ENCODE measurements around the gene ARRDC4. TPM values are rescaled to one million over a fixed set of nuclear protein-coding genes. Genes with fewer than 3 reads are reported as not detected.

The ARRDC4 gene
- polyA plus RNA-seq, 1 donor from 2014 or later, result 39.7 TPM

- no peak overlapping the region for H3K27ac ChIP-seq (ENCODE audit: low read length)
- TF ChIP-seq TAF1 (IDR thresholded peaks at IDR 0.05; ENCODE audit: low read depth), result no peak
- TF ChIP-seq REST (IDR thresholded peaks at IDR 0.05; ENCODE audit: borderline replicate concordance), result no peak
- no peak for TF ChIP-seq EP300 (conservative IDR thresholded peaks at IDR 0.05; ENCODE audit: poor library complexity, severe bottlenecking)
- no peak for TF ChIP-seq CTCF (IDR thresholded peaks at IDR 0.05; ENCODE audit: poor library complexity, severe bottlenecking)
- no peak for TF ChIP-seq SMC3 (conservative IDR thresholded peaks at IDR 0.05; ENCODE audit: poor library complexity)
- TF ChIP-seq RAD21 (conservative IDR thresholded peaks at IDR 0.05), result no peak
- no peak overlapping the region for H2AFZ ChIP-seq (ENCODE audit: low read depth, low read length)
- H3K4me2 ChIP-seq (ENCODE audit: low read length), result no peak overlapping the region
- H3F3A ChIP-seq (ENCODE audit: insufficient read depth, low read length, poor library complexity, severe bottlenecking), result no peaks in the 10 kb centered on the region
- H3K27me3 ChIP-seq (ENCODE audit: insufficient read depth, low read depth, low read length), result no peaks in the 10 kb centered on the region
- H3K4me3 ChIP-seq (ENCODE audit: low read length), result no peak overlapping the region
- H3K36me3 ChIP-seq (ENCODE audit: insufficient read depth, low read length), result no peaks in the 10 kb centered on the region
- H3K79me2 ChIP-seq (replicated peaks; ENCODE audit: insufficient read depth, low read length), result no peaks in the 10 kb centered on the region
- no peak overlapping the region for H3K9ac ChIP-seq (ENCODE audit: low read length)
- H3K9me2 ChIP-seq (ENCODE audit: insufficient read depth, low read length), result no peaks in the 10 kb centered on the region
- no peaks in the 10 kb centered on the region for H4K20me1 ChIP-seq (ENCODE audit: insufficient read depth)
- no peaks in the 10 kb centered on the region for H3K9me3 ChIP-seq (ENCODE audit: low read length)
These were observed 15.8 kb upstream of the ARRDC4 start for GRCh38 chr15:97944724-97945123.

- Histone ChIP-seq H3K9me2 (ENCODE audit: insufficient read depth, low read length) (no peaks in the 10 kb centered on the region), H4K20me1 (ENCODE audit: insufficient read depth) (no peaks in the 10 kb centered on the region), H3K9ac (ENCODE audit: low read length) (no peak overlapping the region), H3K4me3 (ENCODE audit: low read length) (no peak overlapping the region), H3F3A (ENCODE audit: insufficient read depth, low read length, poor library complexity, severe bottlenecking) (no peaks in the 10 kb centered on the region), H3K9me3 (ENCODE audit: low read length) (no peaks in the 10 kb centered on the region), H3K79me2 (replicated peaks; ENCODE audit: insufficient read depth, low read length) (no peaks in the 10 kb centered on the region), H3K36me3 (ENCODE audit: insufficient read depth, low read length) (no peaks in the 10 kb centered on the region), H3K27ac (ENCODE audit: low read length) (no peak overlapping the region), H3K27me3 (ENCODE audit: insufficient read depth, low read depth, low read length) (no peaks in the 10 kb centered on the region), H3K4me2 (ENCODE audit: low read length) (no peak overlapping the region), H2AFZ (ENCODE audit: low read depth, low read length) (no peak overlapping the region)
- no peak for TF ChIP-seq RAD21 (conservative IDR thresholded peaks at IDR 0.05)
- no peak for TF ChIP-seq EP300 (conservative IDR thresholded peaks at IDR 0.05; ENCODE audit: poor library complexity, severe bottlenecking)
- no peak for TF ChIP-seq MXI1 (conservative IDR thresholded peaks at IDR 0.05; ENCODE audit: poor library complexity, severe bottlenecking)
These were observed 12.8 kb upstream of the ARRDC4 start for GRCh38 chr15:97947465-97948260.

- Histone ChIP-seq H3K9me3 (ENCODE audit: low read length) (no peaks in the 10 kb centered on the region), H3F3A (ENCODE audit: insufficient read depth, low read length, poor library complexity, severe bottlenecking) (no peaks in the 10 kb centered on the region), H3K9me2 (ENCODE audit: insufficient read depth, low read length) (no peaks in the 10 kb centered on the region), H4K20me1 (ENCODE audit: insufficient read depth) (no peaks in the 10 kb centered on the region), H3K27ac (ENCODE audit: low read length) (no peak overlapping the region), H3K27me3 (ENCODE audit: insufficient read depth, low read depth, low read length) (no peaks in the 10 kb centered on the region), H3K4me3 (ENCODE audit: low read length) (no peak overlapping the region), H3K4me2 (ENCODE audit: low read length) (no peak overlapping the region), H3K9ac (ENCODE audit: low read length) (no peak overlapping the region), H3K36me3 (ENCODE audit: insufficient read depth, low read length) (no peaks in the 10 kb centered on the region), H2AFZ (ENCODE audit: low read depth, low read length) (no peak overlapping the region), H3K79me2 (replicated peaks; ENCODE audit: insufficient read depth, low read length) (no peaks in the 10 kb centered on the region)
- TF ChIP-seq CTCF (IDR thresholded peaks at IDR 0.05; ENCODE audit: poor library complexity, severe bottlenecking), result no peak
- TF ChIP-seq EP300 (conservative IDR thresholded peaks at IDR 0.05; ENCODE audit: poor library complexity, severe bottlenecking), result no peak
- TF ChIP-seq TAF1 (IDR thresholded peaks at IDR 0.05; ENCODE audit: low read depth), result no peak
- TF ChIP-seq RAD21 (conservative IDR thresholded peaks at IDR 0.05), result no peak
- TF ChIP-seq SMC3 (conservative IDR thresholded peaks at IDR 0.05; ENCODE audit: poor library complexity), result no peak
- TF ChIP-seq POLR2AphosphoS5 (IDR thresholded peaks at IDR 0.05), result no peak
- TF ChIP-seq EZH2 (IDR thresholded peaks at IDR 0.05; ENCODE audit: borderline replicate concordance, insufficient read depth, low read length, poor library complexity, severe bottlenecking), result no peak
- no peak for TF ChIP-seq REST (IDR thresholded peaks at IDR 0.05; ENCODE audit: borderline replicate concordance)
- no peak for TF ChIP-seq MXI1 (conservative IDR thresholded peaks at IDR 0.05; ENCODE audit: poor library complexity, severe bottlenecking)
These were observed 7.2 kb upstream of the ARRDC4 start for GRCh38 chr15:97953254-97953653.
